Neuronal stem cell (in vitro differentiated cells): Measurements from ENCODE around the gene DIP2B.

Experiments
- DNase-seq: peaks from one replicate; pipeline ENCODE4 v3.0.0-alpha.2; 2013; ENCODE audit warnings: low spot score
- H2AFZ ChIP-seq: one replicate; pipeline ENCODE4 v1.6.1; 2013; ENCODE audit warnings: mild to moderate bottlenecking, low read length, inconsistent platforms
- H2AK5ac ChIP-seq: 2 replicates; pipeline ENCODE4 v1.6.1; 2013; ENCODE audit warnings: low read depth, mild to moderate bottlenecking, inconsistent platforms, low read length, moderate library complexity, mixed read lengths
- H2BK120ac ChIP-seq: 2 replicates; pipeline ENCODE4 v1.6.1; 2013; ENCODE audit warnings: low read depth, mild to moderate bottlenecking, inconsistent platforms, low read length, moderate library complexity, mixed read lengths
- H2BK12ac ChIP-seq: one replicate; pipeline ENCODE4 v1.6.1; 2013; ENCODE audit warnings: low read length, inconsistent platforms
- H2BK15ac ChIP-seq: 2 replicates; pipeline ENCODE4 v1.6.1; 2013; ENCODE audit warnings: mild to moderate bottlenecking, low read length, inconsistent platforms, mixed read lengths
- H2BK5ac ChIP-seq: one replicate; pipeline ENCODE4 v1.6.1; 2013; ENCODE audit warnings: inconsistent platforms, mild to moderate bottlenecking, low read length, moderate library complexity
- H3K14ac ChIP-seq: one replicate; pipeline ENCODE4 v1.6.1; 2013; ENCODE audit warnings: low read length, inconsistent platforms
- H3K18ac ChIP-seq: 2 replicates; pipeline ENCODE4 v1.6.1; 2013; ENCODE audit warnings: low read length, inconsistent platforms
- H3K23ac ChIP-seq: 2 replicates; pipeline ENCODE4 v1.6.1; 2013; ENCODE audit warnings: low read depth, mild to moderate bottlenecking, mixed read lengths, low read length, inconsistent platforms; ENCODE audit not compliant: poor library complexity
- H3K27ac ChIP-seq: replicated peaks from 3 replicates; pipeline ENCODE4 v1.5.1; 2013; ENCODE audit warnings: low read length, inconsistent platforms
- H3K27me3 ChIP-seq, 3 experiments: 2 replicates each; pipeline ENCODE4 v1.6.1; 2013; ENCODE audit warnings: low read length in 3 of 3, mild to moderate bottlenecking in 2 of 3, inconsistent platforms in 1 of 3, low read depth in 1 of 3, mixed read lengths in 1 of 3, moderate library complexity in 1 of 3; ENCODE audit not compliant: control insufficient read depth in 3 of 3, insufficient read depth in 3 of 3
- H3K36me3 ChIP-seq, 2 donors: replicated peaks in 1 of 2; 2 replicates each; pipeline ENCODE4 v1.6.1; 2013; ENCODE audit warnings: low read length in 2 of 2; ENCODE audit not compliant: control insufficient read depth in 2 of 2, insufficient read depth in 2 of 2
- H3K4ac ChIP-seq: 2 replicates; pipeline ENCODE4 v1.6.1; 2013; ENCODE audit warnings: inconsistent platforms, mild to moderate bottlenecking, low read length, moderate library complexity
- H3K4me1 ChIP-seq, 2 donors: 1 replicate in 1 of 2; 2 replicates in 1 of 2; pipeline ENCODE4 v1.6.1; 2013; ENCODE audit warnings: low read length in 2 of 2, low read depth in 1 of 2; ENCODE audit not compliant: control insufficient read depth in 2 of 2, insufficient read depth in 1 of 2
- H3K4me2 ChIP-seq: one replicate; pipeline ENCODE4 v1.6.1; 2013; ENCODE audit warnings: mild to moderate bottlenecking, low read length, inconsistent platforms; ENCODE audit not compliant: insufficient read depth, poor library complexity, severe bottlenecking
- H3K4me3 ChIP-seq, 2 donors: 2 replicates each; pipeline ENCODE4 v1.5.1; 2013; ENCODE audit warnings: low read length in 2 of 2, mild to moderate bottlenecking in 2 of 2, inconsistent platforms in 1 of 2, moderate library complexity in 1 of 2
- H3K79me1 ChIP-seq: one replicate; pipeline ENCODE4 v1.6.1; 2013; ENCODE audit warnings: low read depth, mild to moderate bottlenecking, inconsistent platforms, low read length, moderate library complexity
- H3K9ac ChIP-seq: one replicate; pipeline ENCODE4 v1.6.1; 2013; ENCODE audit warnings: mild to moderate bottlenecking, low read depth, low read length, inconsistent platforms; ENCODE audit not compliant: poor library complexity
- H3K9me3 ChIP-seq, 2 donors: replicated peaks in 1 of 2; 2 replicates each; pipeline versions ENCODE3 to v1.6.1; 2013; ENCODE audit warnings: low read length in 2 of 2, mild to moderate bottlenecking in 2 of 2, inconsistent platforms in 1 of 2, low read depth in 1 of 2, mixed read lengths in 1 of 2, moderate library complexity in 1 of 2; ENCODE audit not compliant: control insufficient read depth in 2 of 2, insufficient read depth in 1 of 2
- H4K8ac ChIP-seq: one replicate; pipeline ENCODE4 v1.6.1; 2013; ENCODE audit warnings: low read depth, mild to moderate bottlenecking, inconsistent platforms, low read length, moderate library complexity
- H4K91ac ChIP-seq: one replicate; pipeline ENCODE4 v1.6.1; 2013; ENCODE audit warnings: low read length, low read depth, mild to moderate bottlenecking, inconsistent platforms; ENCODE audit not compliant: poor library complexity
- WGBS, 2 donors: extraction: QIAGEN DNeasy Blood & Tissue Kit; methylation state at CpG; one replicate each; pipeline ENCODE4 v1.1.7; 2013; ENCODE audit warnings: missing lambda C conversion rate in 2 of 2, mixed read lengths in 1 of 2; ENCODE audit not compliant: insufficient read length in 2 of 2, insufficient replicate concordance in 1 of 2; ENCODE audit errors: extremely low coverage in 2 of 2; 5-methylcytosine and 5-hydroxymethylcytosine counted together

The DIP2B gene

DNA sequence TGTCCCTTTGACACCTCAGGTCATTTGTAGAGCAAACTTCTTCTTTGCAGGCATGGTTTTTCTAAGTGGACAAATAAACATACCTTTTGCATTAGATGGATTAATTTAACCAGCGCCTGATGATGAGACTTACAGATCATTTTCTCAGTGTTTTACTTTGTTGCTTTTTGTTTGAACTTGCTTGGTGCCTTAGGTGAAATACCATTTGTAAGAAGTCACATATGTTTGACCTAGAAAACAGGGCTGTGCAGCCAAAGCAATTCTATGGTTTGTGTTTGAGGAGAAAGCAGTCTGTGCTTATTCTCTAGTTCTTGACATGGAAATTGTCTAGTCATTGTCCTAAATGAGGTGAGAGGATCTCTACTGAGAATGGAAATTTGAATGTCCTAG, 111.1 kb downstream of the DIP2B start:
- no peaks in the 10 kb centered on the region for H3K36me3 ChIP-seq

DNA sequence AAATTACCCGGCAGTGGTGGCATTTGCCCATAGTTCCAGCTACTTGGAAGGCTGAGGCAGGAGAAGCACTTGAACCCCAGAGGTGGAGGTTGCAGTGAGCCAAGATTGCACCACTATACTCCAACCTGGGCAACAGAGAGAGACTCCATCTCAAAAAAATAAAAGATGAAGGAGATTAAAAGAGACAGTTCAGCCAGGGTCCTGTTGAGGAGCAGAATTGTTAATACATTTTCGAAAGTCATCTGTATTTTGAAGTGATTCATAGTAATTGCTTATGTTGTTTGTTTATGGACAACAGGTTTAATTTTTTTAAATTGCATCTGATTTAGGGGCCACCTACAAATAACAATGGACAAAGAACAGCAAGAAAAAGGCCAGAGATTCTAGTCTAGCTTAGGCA, 112.9 kb downstream of the DIP2B start:
- no peak overlapping the region for H3K18ac ChIP-seq
- H3K9ac ChIP-seq: no peak overlapping the region
- H3K27ac ChIP-seq: no peak overlapping the region
- no peak overlapping the region for H3K4me2 ChIP-seq
- no peaks in the 10 kb centered on the region for H3K9me3 ChIP-seq
- H4K91ac ChIP-seq: no peak overlapping the region
- no peak overlapping the region for H2BK5ac ChIP-seq
- H3K23ac ChIP-seq: no peak overlapping the region
- no peak overlapping the region for H2BK120ac ChIP-seq
- no peak overlapping the region for H2BK12ac ChIP-seq
- peaks cover 23 to 29% of the 10 kb centered on the region in 2 donors for H3K4me1 ChIP-seq
- WGBS, 2 donors: no CpG with 5 or more reads among the region's 2 CpGs
- H3K36me3 ChIP-seq: no peaks in the 10 kb centered on the region
- H3K79me1 ChIP-seq: no peaks in the 10 kb centered on the region
- H3K4me3 ChIP-seq: no peak overlapping the region
- no peak overlapping the region for H3K4ac ChIP-seq
- no peaks in the 10 kb centered on the region for H3K27me3 ChIP-seq
- no peak overlapping the region for H4K8ac ChIP-seq
- no peak for DNase-seq
- no peak overlapping the region for H3K14ac ChIP-seq
- H2AFZ ChIP-seq: no peak overlapping the region
- H2AK5ac ChIP-seq: no peak overlapping the region
- H2BK15ac ChIP-seq: no peak overlapping the region

More for the DNA sequence above, 111.1 kb downstream of the DIP2B start:
- Histone ChIP-seq H2BK15ac (no peak overlapping the region), H3K9me3 (no peaks in the 10 kb centered on the region), H3K4ac (no peak overlapping the region), H3K23ac (no peak overlapping the region), H3K27ac (no peak overlapping the region), H2BK120ac (no peak overlapping the region), H3K4me3 (no peak overlapping the region), H3K4me1 (peaks cover 11 to 18% of the 10 kb centered on the region in 2 donors), H2BK12ac (no peak overlapping the region), H3K79me1 (no peaks in the 10 kb centered on the region), H4K8ac (no peak overlapping the region), H3K9ac (no peak overlapping the region), H3K14ac (no peak overlapping the region), H4K91ac (no peak overlapping the region), H3K18ac (no peak overlapping the region), H2BK5ac (no peak overlapping the region), H2AFZ (no peak overlapping the region), H3K27me3 (no peaks in the 10 kb centered on the region), H2AK5ac (no peak overlapping the region), H3K4me2 (no peak overlapping the region)
- WGBS, 2 donors: no CpG with 5 or more reads among the region's 1 CpG
- DNase-seq: no peak

DNA sequence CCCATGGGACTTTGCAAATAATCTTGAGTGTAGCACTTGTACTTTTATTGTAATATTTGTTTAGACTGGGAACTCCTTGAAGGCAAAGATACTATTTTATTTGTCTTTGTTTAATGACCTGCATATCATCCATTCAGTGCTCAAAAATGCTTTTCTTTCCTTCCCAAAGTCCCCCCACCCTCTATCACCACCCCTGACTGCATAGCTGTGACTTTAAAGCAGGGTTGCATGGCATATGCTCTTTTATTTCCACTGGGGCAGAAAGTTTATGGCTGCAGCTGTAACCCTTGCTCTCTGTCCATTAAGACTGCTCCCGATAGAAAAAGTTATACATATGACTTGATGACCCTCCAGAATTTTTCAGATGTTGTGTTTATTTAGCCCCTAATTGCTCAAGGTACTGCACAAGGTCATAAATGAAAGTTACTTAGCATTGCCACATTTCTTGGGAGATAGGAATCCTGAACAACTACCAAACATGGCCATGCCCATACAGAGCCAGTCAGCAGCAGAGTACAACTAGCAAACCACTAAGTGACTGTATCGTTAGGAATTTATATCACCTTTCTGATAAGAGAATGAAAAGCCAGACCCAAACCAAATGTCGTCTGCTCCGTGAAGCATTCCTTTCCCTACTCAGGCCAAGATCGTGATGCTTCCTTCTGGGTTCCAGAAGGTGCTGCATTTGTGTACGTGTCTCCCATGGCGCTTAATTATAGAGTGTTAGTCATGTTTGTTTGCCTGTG, 114.3 kb downstream of the DIP2B start:
- Histone ChIP-seq H3K36me3 (no peaks in the 10 kb centered on the region), H3K27me3 (no peaks in the 10 kb centered on the region), H4K8ac (no peak overlapping the region), H3K4me3 (no peak overlapping the region), H3K4me2 (no peak overlapping the region), H2BK12ac (no peak overlapping the region), H3K14ac (no peak overlapping the region), H2BK5ac (no peak overlapping the region), H3K4ac (no peak overlapping the region), H3K9me3 (no peaks in the 10 kb centered on the region), H3K4me1 (peaks cover 23 to 27% of the 10 kb centered on the region in 2 donors), H3K9ac (no peak overlapping the region), H3K18ac (no peak overlapping the region), H2AFZ (no peak overlapping the region), H3K79me1 (no peaks in the 10 kb centered on the region), H4K91ac (no peak overlapping the region), H2AK5ac (no peak overlapping the region), H2BK15ac (no peak overlapping the region), H3K27ac (no peak overlapping the region), H3K23ac (no peak overlapping the region), H2BK120ac (no peak overlapping the region)
- no peak for DNase-seq
- WGBS, 2 donors: no CpG with 5 or more reads among the region's 7 CpGs

DNA sequence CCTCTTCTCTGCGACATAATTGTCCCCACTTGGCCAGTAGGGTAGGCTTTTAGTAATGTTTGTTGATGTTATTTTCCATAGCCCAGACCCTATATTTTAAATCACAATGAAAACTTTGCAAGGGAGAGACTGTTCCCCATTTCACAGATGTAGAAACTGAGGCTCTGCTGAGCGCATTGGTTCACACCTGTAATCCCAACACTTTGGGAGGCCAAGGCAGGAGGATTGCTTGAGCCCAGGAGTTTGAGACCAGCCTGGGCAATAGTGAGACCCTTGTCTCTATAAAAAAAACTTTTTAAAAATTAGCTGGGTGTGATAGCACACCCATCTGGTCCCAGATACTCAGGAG, 114.8 kb downstream of the DIP2B start:
- no peaks in the 10 kb centered on the region for H3K79me1 ChIP-seq
- H2AFZ ChIP-seq: no peak overlapping the region
- no peaks in the 10 kb centered on the region for H3K27me3 ChIP-seq
- peaks cover 22 to 23% of the 10 kb centered on the region in 2 donors for H3K4me1 ChIP-seq
- no peaks in the 10 kb centered on the region for H3K9me3 ChIP-seq
- H3K36me3 ChIP-seq: no peaks in the 10 kb centered on the region
- H2BK15ac ChIP-seq: no peak overlapping the region
- no peak overlapping the region for H4K91ac ChIP-seq
- H3K18ac ChIP-seq: no peak overlapping the region
- DNase-seq: no peak
- no peak overlapping the region for H3K23ac ChIP-seq
- no peak overlapping the region for H2BK120ac ChIP-seq
- no peak overlapping the region for H3K9ac ChIP-seq
- no peak overlapping the region for H2AK5ac ChIP-seq
- H3K14ac ChIP-seq: no peak overlapping the region
- no CpG with 5 or more reads among the region's 2 CpGs for WGBS, 2 donors
- H3K4me3 ChIP-seq: no peak overlapping the region
- no peak overlapping the region for H4K8ac ChIP-seq
- H2BK5ac ChIP-seq: no peak overlapping the region
- no peak overlapping the region for H3K4me2 ChIP-seq
- no peak overlapping the region for H3K27ac ChIP-seq
- no peak overlapping the region for H3K4ac ChIP-seq
- H2BK12ac ChIP-seq: no peak overlapping the region
